MCF 10A (cell line): Measurements from ENCODE around the gene TANGO6. TPM values are rescaled to one million over a fixed set of nuclear protein-coding genes. Genes with fewer than 3 reads are reported as not detected.

Experiments used
- BruUV-seq: library from RNA; stranded (reverse); fragments of 400-500 nt; replicated peaks from 2 replicates; lab custom pipeline; 2021; lab: Mats Ljungman, UMichigan
- CTCF ChIA-PET: fragments of 300-600 bp; sonication (Branson Sonifier 250); formaldehyde crosslinking; extraction: SDS; loops from one replicate; lab custom pipeline; 2021; ENCODE audit warnings: antibody characterized with exemption, inconsistent platforms; lab: Yijun Ruan, JAX
- POLR2A ChIA-PET: fragments of 300-600, 350-650 bp; sonication (Branson Sonifier 250); formaldehyde crosslinking; extraction: SDS; loops from one replicate; lab custom pipeline; 2020; ENCODE audit warnings: antibody characterized with exemption, inconsistent platforms; lab: Yijun Ruan, JAX
- DNase-seq: peaks from one replicate; pipeline ENCODE4 v3.0.0-alpha.2; 2018; ENCODE audit not compliant: unreplicated experiment
- H3K27ac Mint-ChIP-seq: one replicate; pipeline ENCODE4 v1.8.0; 2022; ENCODE audit warnings: mild to moderate bottlenecking, low read depth, mixed read lengths; ENCODE audit not compliant: unreplicated experiment
- H3K27me3 Mint-ChIP-seq: one replicate; pipeline ENCODE4 v1.8.0; 2022; ENCODE audit warnings: mixed read lengths; ENCODE audit not compliant: insufficient read depth, unreplicated experiment
- H3K36me3 Mint-ChIP-seq: one replicate; pipeline ENCODE4 v1.8.0; 2022; ENCODE audit warnings: mild to moderate bottlenecking, moderate library complexity, mixed read lengths; ENCODE audit not compliant: insufficient read depth, unreplicated experiment
- H3K4me1 Mint-ChIP-seq: one replicate; pipeline ENCODE4 v1.8.0; 2022; ENCODE audit warnings: mixed read lengths; ENCODE audit not compliant: insufficient read depth, unreplicated experiment
- H3K4me3 Mint-ChIP-seq: one replicate; pipeline ENCODE4 v1.8.0; 2022; ENCODE audit warnings: mild to moderate bottlenecking, moderate library complexity, mixed read lengths; ENCODE audit not compliant: unreplicated experiment
- H3K9me3 Mint-ChIP-seq: one replicate; pipeline ENCODE4 v1.8.0; 2022; ENCODE audit warnings: mixed read lengths; ENCODE audit not compliant: unreplicated experiment
- intact Hi-C: fragments of 100-400 bp; cut with micrococcal nuclease; formaldehyde crosslinking; loops from 2 replicates; pipeline ENCODE4 v1.14.1; 2022
- total RNA-seq: library from RNA; stranded (reverse); gene quantifications from 2 replicates; pipeline ENCODE4 v1.2.3, GENCODE V29; 2022
- TF ChIP-seq, protein P1 (sequence below): fragments of 200-600 bp; IDR thresholded peaks from one replicate; pipeline ENCODE4 v1.8.0; 2022; ENCODE audit warnings: antibody characterized with exemption, mild to moderate bottlenecking; ENCODE audit not compliant: unreplicated experiment

Gene TANGO6
- total RNA-seq, 1 experiment from 2014 or later, result 21.8 TPM

DNA sequence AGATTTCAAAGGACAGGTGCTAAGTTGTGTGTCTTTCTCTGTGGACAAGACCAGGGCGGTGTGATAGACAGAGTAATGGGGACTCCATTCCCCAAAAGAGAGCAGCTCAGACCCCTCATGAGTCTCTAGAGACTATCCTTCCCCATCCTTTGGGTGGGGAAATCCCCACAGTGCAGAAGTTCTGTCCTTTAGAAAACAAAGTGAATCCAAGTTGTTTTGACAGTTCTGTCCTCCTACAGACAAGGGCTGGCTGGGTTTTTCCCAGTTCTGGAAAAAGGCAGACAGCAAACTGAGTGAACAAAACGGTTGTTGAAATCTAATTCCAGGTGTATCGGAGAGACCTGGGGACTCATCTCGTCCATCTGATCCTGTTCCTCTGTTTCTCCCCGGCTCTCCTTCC is 251.2 kb downstream of the TANGO6 start:
- no peak overlapping the region for H3K4me3 Mint-ChIP-seq

DNA sequence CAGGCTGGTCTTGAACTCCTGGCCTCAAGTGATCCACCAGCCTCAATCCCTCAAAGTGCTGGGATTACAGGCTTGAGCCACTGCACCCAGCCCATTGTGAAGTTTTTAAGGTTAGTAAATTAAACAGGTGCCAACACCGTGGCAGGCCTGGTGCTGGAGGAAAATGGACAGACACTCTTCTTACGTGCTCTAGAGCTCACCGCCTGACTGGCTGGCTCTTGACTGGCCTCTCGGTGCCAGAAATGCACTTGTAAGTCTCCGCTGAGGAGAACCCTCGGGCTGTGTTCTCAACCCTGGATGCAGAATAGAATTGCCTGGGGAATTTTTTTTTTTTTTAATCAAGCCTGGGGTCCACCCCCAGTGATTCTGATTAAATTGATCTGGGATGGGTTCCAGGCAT is 251.9 kb downstream of the TANGO6 start:
- H3K9me3 Mint-ChIP-seq, result no peaks in the 10 kb centered on the region
- CTCF ChIA-PET, result interaction anchor here (0.6 to 0.8 kb wide), 3 partner anchors 10 to 193 kb away, joined by 3 to 5 read pairs (median 4); partner anchors contain the start of gene HAS3

More for the DNA sequence above, 251.2 kb downstream of the TANGO6 start:
- Mint-ChIP-seq H3K27ac (peak overlapping the region; percentile 50), H3K36me3 (no peaks in the 10 kb centered on the region), H3K9me3 (no peaks in the 10 kb centered on the region), H3K27me3 (no peaks in the 10 kb centered on the region), H3K4me1 (no peaks in the 10 kb centered on the region)
- ChIA-PET POLR2A (interaction anchor here (1.3 kb wide), 1 partner anchor 11 kb away, joined by 4 read pairs; the partner anchor contains the start of gene HAS3), CTCF (interaction anchor here (0.6 to 1.2 kb wide), 3 partner anchors 29 to 247 kb away, joined by 4 read pairs; no protein-coding TSS in a partner anchor)
- intact Hi-C loops, result no loop called here
- TF ChIP-seq, protein P1, sequence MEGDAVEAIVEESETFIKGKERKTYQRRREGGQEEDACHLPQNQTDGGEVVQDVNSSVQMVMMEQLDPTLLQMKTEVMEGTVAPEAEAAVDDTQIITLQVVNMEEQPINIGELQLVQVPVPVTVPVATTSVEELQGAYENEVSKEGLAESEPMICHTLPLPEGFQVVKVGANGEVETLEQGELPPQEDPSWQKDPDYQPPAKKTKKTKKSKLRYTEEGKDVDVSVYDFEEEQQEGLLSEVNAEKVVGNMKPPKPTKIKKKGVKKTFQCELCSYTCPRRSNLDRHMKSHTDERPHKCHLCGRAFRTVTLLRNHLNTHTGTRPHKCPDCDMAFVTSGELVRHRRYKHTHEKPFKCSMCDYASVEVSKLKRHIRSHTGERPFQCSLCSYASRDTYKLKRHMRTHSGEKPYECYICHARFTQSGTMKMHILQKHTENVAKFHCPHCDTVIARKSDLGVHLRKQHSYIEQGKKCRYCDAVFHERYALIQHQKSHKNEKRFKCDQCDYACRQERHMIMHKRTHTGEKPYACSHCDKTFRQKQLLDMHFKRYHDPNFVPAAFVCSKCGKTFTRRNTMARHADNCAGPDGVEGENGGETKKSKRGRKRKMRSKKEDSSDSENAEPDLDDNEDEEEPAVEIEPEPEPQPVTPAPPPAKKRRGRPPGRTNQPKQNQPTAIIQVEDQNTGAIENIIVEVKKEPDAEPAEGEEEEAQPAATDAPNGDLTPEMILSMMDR, result no peak
- DNase-seq, result no peak
- no TSS peak for BruUV-seq

DNA sequence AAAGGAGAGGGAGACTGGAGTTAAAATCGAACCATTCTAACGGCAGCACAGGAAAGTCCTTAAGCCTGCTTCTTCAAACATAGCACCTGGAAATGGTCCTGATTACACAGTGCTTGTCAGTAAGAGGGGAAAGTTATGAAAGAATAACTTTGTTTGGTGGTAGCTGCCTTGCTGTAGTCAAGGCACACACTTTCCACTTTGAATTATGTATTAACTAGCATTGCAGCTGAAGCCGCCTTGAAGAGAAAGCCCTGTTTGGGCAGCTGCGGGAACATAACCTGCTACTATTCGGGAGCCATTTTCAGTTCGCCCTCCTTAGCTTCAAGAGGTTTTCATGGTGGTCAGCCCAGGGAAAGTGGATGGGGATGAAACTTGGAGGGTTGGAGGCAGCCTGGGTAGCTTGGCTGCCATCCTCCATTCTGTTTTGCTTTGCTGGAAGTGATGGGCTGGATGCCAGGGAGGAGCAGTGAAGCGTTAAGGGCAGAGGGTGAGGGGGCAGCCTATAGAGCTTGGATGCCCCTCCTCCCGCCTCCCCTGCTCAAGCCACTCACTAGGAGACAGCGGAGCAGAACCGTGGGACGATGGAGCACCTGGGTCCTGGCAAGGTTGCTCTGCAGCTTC is 256.9 kb downstream of the TANGO6 start:
- peaks cover 6% of the 10 kb centered on the region for H3K36me3 Mint-ChIP-seq
- DNase-seq, result no peak
- no peaks in the 10 kb centered on the region for H3K9me3 Mint-ChIP-seq
- ChIA-PET POLR2A (interaction anchor here (0.6 to 1.5 kb wide), 4 partner anchors 14 to 185 kb away, joined by 3 to 4 read pairs (median 3); no protein-coding TSS in a partner anchor), CTCF (interaction anchor here (0.5 to 2.4 kb wide), 4 partner anchors 14 to 259 kb away, joined by 3 to 8 read pairs (median 5); no protein-coding TSS in a partner anchor)
- no peak overlapping the region for H3K4me3 Mint-ChIP-seq
- no peaks in the 10 kb centered on the region for H3K27me3 Mint-ChIP-seq
- BruUV-seq, result no TSS peak
- peaks cover 10% of the 10 kb centered on the region for H3K4me1 Mint-ChIP-seq
- TF ChIP-seq, protein P1, result no peak
- intact Hi-C loops, result no loop called here
- H3K27ac Mint-ChIP-seq, result no peak overlapping the region

More for the DNA sequence above, 251.9 kb downstream of the TANGO6 start:
- Mint-ChIP-seq H3K36me3 (no peaks in the 10 kb centered on the region), H3K4me1 (no peaks in the 10 kb centered on the region), H3K4me3 (no peak overlapping the region), H3K27me3 (no peaks in the 10 kb centered on the region), H3K27ac (peak overlapping the region; percentile 50)
- DNase-seq, result no peak
- intact Hi-C loops, result no loop called here
- POLR2A ChIA-PET, result no interaction called here
- BruUV-seq, result no TSS peak
- TF ChIP-seq, protein P1, result no peak
